Esophagus muscularis mucosa (tissue), 4 donors: ENCODE results near the gene CXCL8.

Experiments used
- CTCF ChIP-seq, 3 experiments: fragments of 200-600 bp in 2 of 3; fragments of 450-650 bp in 1 of 3; sonication (generic) in 2 of 3; IDR thresholded peaks; one replicate each; pipeline ENCODE4 v1.5.1; 2017 to 2019; ENCODE audit warnings: antibody characterized with exemption in 3 of 3, mild to moderate bottlenecking in 2 of 3, moderate library complexity in 1 of 3
- EP300 ChIP-seq: sonication (generic); formaldehyde crosslinking; IDR thresholded peaks from one replicate; pipeline ENCODE4 v1.6.1; 2017; ENCODE audit warnings: antibody characterized with exemption
- POLR2A ChIP-seq: fragments of 450-650 bp; IDR thresholded peaks from one replicate; pipeline ENCODE4 v1.6.1; 2017; ENCODE audit warnings: antibody characterized with exemption, moderate library complexity, mild to moderate bottlenecking, low read depth
- POLR2AphosphoS5 ChIP-seq, 2 donors: sonication (generic); formaldehyde crosslinking; IDR thresholded peaks; one replicate each; pipeline ENCODE4 v1.6.1; 2017; ENCODE audit warnings: antibody characterized with exemption in 2 of 2

- TF ChIP-seq CTCF (IDR thresholded peaks at IDR 0.05) (no peak), POLR2AphosphoS5 (IDR thresholded peaks at IDR 0.05) (no peak), POLR2A (no peak), EP300 (no peak)
Observed at GRCh38 chr4:73780834-73781233, 40.5 kb downstream of the CXCL8 start.
